GM21737 (cell line): ENCODE results near the gene ZBTB44.
"Not testable (repeated sequence)": the region's sequence is repeated elsewhere in the genome, so short reads cannot be mapped to it uniquely, and the experiment has no call there.

Source experiments
- ATAC-seq: cut with Tn5 transposase; IDR thresholded peaks from one replicate; pipeline ENCODE4 v1.9.1; 2021; ENCODE audit warnings: mild to moderate bottlenecking, moderate library complexity; ENCODE audit not compliant: unreplicated experiment

Gene ZBTB44

DNA sequence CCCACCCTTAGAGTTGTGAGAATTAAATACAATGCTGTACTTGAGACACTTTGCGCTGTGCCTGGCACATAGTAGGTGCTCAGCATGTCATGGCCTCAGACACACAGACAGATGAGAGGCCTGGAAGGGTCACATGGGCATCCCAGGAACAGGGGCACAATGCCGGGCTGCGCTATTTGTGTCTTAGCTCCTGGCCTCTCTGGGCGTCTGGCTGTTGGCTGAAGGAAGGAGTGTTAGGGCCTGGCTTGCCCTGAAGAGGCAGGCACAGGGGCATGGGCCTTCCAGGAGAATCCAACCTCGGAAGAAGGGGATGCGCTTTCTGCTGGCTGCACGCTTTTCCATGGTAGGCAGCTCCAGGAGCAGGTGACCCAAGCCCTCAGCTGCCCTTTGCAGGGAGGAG is 113.7 kb downstream of the ZBTB44 start:
- ATAC-seq: no peak

DNA sequence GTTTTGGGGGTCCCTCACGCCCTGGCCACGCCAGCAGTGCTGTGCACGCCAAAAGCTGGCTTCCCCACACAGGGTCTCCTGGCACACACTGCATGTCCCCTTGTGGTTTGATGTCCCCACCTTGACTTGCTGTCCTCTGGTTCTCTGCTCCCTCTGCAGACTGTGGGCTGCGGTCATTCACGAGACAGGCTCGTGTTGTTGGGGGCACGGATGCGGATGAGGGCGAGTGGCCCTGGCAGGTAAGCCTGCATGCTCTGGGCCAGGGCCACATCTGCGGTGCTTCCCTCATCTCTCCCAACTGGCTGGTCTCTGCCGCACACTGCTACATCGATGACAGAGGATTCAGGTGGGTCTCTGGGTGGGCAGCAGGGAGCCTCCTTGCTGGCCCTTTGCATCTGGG is 114.9 kb downstream of the ZBTB44 start:
- ATAC-seq: no peak

GRCh38 chr11:130198964-130199363 is 115.8 kb downstream of the ZBTB44 start:
- no peak for ATAC-seq

GRCh38 chr11:130198292-130198691 is 116.4 kb downstream of the ZBTB44 start:
- ATAC-seq: no peak

GRCh38 chr11:130197386-130198035 is 117.2 kb downstream of the ZBTB44 start:
- ATAC-seq: no peak

GRCh38 chr11:130194241-130195023 is 120.3 kb downstream of the ZBTB44 start:
- no peak for ATAC-seq

DNA sequence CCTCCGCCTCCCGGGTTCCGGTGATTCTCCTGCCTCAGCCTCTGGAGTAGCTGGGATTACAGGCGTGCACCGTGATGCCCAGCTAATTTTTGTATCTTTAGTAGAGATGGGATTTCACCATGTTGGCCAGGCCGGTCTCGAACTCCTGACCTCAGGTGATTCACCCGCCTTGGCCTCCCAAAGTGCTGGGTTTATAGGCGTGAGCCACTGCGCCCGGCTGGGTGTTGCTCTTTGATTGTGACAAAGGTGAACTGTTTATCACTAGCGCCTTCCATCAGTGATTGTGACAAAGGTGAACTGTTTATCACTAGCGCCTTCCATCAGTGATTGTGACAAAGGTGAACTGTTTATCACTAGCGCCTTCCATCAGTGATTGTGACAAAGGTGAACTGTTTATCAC is 121.2 kb downstream of the ZBTB44 start:
- not testable (repeated sequence) for ATAC-seq

GRCh38 chr11:130192845-130193267 is 121.9 kb downstream of the ZBTB44 start:
- ATAC-seq: no peak

- no peak for ATAC-seq
These were observed 122.8 kb downstream of the ZBTB44 start for GRCh38 chr11:130191896-130192295.

DNA sequence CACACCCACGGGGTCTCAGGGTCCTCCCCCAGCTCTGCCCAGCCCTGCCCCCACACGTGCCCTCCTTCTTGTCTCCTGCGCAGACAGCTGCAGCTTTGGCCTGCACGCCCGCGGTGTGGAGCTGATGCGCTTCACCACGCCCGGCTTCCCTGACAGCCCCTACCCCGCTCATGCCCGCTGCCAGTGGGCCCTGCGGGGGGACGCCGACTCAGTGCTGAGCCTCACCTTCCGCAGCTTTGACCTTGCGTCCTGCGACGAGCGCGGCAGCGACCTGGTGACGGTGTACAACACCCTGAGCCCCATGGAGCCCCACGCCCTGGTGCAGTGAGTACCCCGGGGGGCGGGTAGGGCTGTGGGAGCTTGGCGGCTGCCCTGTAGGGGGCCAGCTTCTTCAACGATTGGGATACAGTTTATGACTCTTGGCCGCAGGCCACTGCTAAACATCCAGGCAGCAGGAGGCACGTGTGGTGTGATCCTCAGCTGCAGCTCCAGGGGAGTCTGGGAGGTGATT is 124.3 kb downstream of the ZBTB44 start:
- ATAC-seq: no peak

- no peak for ATAC-seq
These were observed 125.1 kb downstream of the ZBTB44 start for GRCh38 chr11:130189492-130190210.

GRCh38 chr11:130188585-130189347 is 126.0 kb downstream of the ZBTB44 start:
- ATAC-seq: no peak

DNA sequence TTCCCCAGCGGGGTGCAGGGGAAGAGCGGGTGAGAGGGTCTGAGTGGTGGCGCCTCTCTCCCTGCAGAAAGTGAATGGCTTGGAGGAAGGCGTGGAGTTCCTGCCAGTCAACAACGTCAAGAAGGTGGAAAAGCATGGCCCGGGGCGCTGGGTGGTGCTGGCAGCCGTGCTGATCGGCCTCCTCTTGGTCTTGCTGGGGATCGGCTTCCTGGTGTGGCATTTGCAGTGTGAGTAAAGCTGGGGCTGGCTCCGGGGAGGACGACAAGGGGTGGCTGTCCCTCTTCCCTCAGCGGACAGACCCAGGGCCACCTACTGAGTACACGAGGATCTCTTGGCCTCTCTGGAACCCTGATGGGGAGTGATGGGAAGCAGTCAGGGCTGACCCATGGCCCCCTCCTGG is 126.7 kb downstream of the ZBTB44 start:
- no peak for ATAC-seq

DNA sequence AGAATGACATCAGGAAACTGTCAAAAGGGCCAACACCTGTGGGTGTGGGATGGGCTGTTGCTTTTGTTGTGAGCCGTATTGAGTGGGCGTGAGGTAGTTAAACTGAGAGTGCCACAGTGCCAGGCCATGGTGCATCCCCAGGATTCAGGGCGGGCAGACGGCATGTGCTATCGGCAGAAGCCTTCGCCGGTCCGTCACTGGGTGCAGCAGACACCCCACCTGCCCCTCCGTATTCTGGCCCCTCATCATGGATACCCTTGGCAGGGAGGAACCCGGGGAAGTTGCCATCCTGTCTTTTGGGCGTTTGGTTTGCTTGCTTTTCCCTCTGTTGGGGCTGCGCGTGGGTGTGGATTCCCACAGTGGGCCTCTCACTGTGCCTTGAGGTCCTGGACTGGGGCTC is 127.6 kb downstream of the ZBTB44 start:
- no peak for ATAC-seq

DNA sequence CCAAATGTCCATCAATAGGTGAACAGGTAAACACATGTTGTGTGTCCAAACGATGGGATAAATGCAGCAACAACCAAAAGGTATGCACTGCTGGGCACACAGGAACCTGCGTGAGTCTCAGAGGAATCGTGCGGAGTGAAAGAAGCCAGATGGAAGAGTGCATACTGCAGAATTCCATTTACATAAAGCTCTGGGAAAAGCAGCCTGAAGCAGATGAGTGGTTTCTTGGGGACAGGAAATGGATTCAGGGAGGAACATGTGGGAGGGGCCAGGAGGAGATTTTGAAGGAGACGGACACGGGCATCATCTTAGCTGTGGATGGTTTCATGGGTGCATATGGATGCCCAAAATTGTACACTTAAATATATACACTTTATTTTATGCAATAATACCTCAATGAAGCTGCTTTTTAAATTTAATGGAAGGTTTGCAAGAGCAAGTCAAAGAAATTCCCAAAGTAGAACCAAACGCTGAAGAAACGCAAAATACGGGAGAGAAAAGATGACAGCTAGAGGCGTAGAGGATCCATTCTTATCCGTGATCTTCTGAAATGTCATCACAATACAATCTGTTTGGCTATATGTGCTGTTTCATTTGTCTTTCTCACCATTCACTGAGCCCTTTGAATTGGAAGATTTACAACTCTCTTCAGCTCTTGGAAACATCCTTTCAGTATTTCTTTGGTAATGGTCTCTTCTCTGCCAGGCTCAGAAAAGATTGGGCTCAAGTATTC is 130.7 kb downstream of the ZBTB44 start:
- no peak for ATAC-seq

DNA sequence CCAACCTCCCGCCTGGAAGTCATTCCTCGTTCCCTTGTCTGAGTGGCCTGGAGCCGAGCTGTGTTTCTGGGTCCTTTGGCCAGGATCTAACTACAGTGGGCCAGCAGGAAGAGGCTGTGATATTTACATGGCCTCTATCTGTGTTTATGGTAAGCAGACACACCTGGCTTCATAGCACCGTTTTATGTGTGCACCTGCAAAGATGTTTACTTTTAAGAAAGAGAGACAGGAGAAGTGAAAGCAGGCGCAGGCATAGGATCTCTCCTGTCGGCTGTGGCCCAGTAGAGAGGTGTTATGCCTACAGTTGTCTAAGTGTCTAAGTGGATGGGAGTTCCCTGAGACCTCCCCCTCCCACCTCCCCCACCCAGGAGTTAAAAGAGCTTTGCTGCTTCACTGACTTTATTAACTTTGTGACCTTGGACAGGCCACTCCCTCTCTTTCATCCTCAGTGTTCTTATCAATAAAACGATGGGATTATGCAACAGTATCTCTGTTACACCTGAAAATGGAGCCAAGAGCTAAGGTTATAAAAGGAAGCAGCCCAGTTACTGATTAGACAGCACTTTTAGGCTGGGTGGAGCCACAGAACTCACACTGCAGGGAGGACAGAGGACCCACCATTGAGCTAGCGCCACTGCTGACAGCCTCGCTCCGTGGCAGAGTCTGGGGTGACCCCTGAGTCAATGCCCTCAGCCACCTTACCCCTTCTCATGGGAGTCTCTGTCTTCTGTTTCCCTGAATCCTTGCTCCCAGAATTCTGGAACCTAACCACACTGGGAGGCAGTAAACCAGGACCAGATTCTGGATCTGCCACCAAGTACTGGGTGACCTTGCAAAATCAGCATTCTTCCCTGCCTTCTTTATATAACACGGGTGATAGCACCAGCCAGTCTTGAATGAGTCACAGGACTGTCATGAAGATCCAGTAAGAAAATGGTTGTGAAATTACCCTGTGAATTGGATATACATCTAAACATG is 133.1 kb downstream of the ZBTB44 start:
- ATAC-seq: peak; percentile 56

GRCh38 chr11:130180896-130181294 is 133.8 kb downstream of the ZBTB44 start:
- no peak for ATAC-seq

DNA sequence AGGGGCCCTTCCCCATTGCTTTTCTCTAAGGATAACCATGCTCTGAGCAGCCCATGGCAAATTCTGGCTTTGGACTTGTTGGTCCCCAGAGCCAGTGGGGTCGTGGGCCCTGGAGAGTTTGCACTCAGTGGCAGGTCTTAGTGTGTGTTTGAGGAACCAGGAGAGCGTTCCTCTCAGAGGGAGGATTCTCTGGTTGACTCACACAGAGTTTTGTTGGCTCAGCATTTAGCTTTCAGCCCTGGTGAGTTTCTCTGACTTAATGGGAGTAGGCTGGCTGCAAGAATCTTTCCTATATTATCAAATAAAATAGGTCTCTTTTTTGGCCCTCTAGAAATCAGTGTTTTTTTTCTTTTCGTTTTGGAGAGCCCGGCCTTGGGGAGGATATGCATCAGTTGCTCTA is 134.2 kb downstream of the ZBTB44 start:
- no peak for ATAC-seq
